HUES48 (cell line): ENCODE measurements around the gene GOSR1.
A peak's percentile ranks its signal among the peaks of the same experiment; 100 is the strongest.
"Not testable (repeated sequence)": the region's sequence is repeated elsewhere in the genome, so short reads cannot be mapped to it uniquely, and the experiment has no call there.

Source experiments
- H3K27ac ChIP-seq: one replicate; pipeline ENCODE4 v1.7.0; 2013; ENCODE audit warnings: low read depth, low read length, inconsistent platforms
- H3K27me3 ChIP-seq: 2 replicates; pipeline ENCODE4 v1.6.1; 2013; ENCODE audit warnings: mild to moderate bottlenecking, low read length; ENCODE audit not compliant: control insufficient read depth, insufficient read depth
- H3K36me3 ChIP-seq: 2 replicates; pipeline ENCODE4 v1.6.1; 2013; ENCODE audit warnings: low read length; ENCODE audit not compliant: control insufficient read depth, insufficient read depth
- H3K4me1 ChIP-seq: 2 replicates; pipeline ENCODE4 v1.6.1; 2013; ENCODE audit warnings: mild to moderate bottlenecking, low read length; ENCODE audit not compliant: control insufficient read depth, insufficient read depth
- H3K4me3 ChIP-seq: 2 replicates; pipeline ENCODE4 v1.5.1; 2013; ENCODE audit warnings: mild to moderate bottlenecking, low read depth, low read length
- H3K9ac ChIP-seq: 2 replicates; pipeline ENCODE4 v1.6.1; 2013; ENCODE audit warnings: mild to moderate bottlenecking, low read depth, low read length, moderate library complexity
- H3K9me3 ChIP-seq: 2 replicates; pipeline ENCODE4 v1.6.1; 2013; ENCODE audit warnings: low read length; ENCODE audit not compliant: control insufficient read depth, insufficient read depth

GOSR1 gene

GRCh38 chr17:30477083-30477773 is at the start of gene GOSR1:
Gene GOSR1 (plus strand): TSS chr17:30477408. CDS start chr17:30477434, 26 bp downstream.
- H3K9me3 ChIP-seq, result no peaks in the 10 kb centered on the region
- H3K27ac ChIP-seq, result peak within 1 kb of the TSS; percentile 84
- no peaks in the 10 kb centered on the region for H3K27me3 ChIP-seq
- H3K9ac ChIP-seq, result peak within 1 kb of the TSS; percentile 90
- H3K4me3 ChIP-seq, result peak within 1 kb of the TSS; percentile 83
- peaks cover 21% of the 10 kb centered on the region for H3K36me3 ChIP-seq
- peaks cover 8% of the 10 kb centered on the region; the same call in 1 of the 2 replicates for H3K4me1 ChIP-seq

- H3K9me3 ChIP-seq, result no peaks in the 10 kb centered on the region
- H3K9ac ChIP-seq, result no peak overlapping the region
- H3K27ac ChIP-seq, result no peak overlapping the region
- H3K27me3 ChIP-seq, result no peaks in the 10 kb centered on the region
- H3K4me1 ChIP-seq, result peaks cover 13% of the 10 kb centered on the region
- H3K36me3 ChIP-seq, result peaks cover 28% of the 10 kb centered on the region
- no peak overlapping the region for H3K4me3 ChIP-seq
Observed at GRCh38 chr17:30427611-30428010, 49.6 kb upstream of the GOSR1 start.

GRCh38 chr17:30429155-30429554 is 48.1 kb upstream of the GOSR1 start:
- no peaks in the 10 kb centered on the region for H3K27me3 ChIP-seq
- peaks cover 11% of the 10 kb centered on the region for H3K4me1 ChIP-seq
- H3K9me3 ChIP-seq, result no peaks in the 10 kb centered on the region
- H3K27ac ChIP-seq, result no peak overlapping the region
- H3K4me3 ChIP-seq, result no peak overlapping the region
- H3K36me3 ChIP-seq, result peaks cover 20% of the 10 kb centered on the region
- H3K9ac ChIP-seq, result no peak overlapping the region

- Histone ChIP-seq H3K36me3 (peaks cover 13% of the 10 kb centered on the region), H3K4me1 (no peaks in the 10 kb centered on the region), H3K9me3 (no peaks in the 10 kb centered on the region), H3K4me3 (no peak overlapping the region), H3K27ac (no peak overlapping the region), H3K9ac (no peak overlapping the region), H3K27me3 (no peaks in the 10 kb centered on the region)
Observed at GRCh38 chr17:30433514-30433913, 43.7 kb upstream of the GOSR1 start.

GRCh38 chr17:30436729-30437128 is 40.5 kb upstream of the GOSR1 start:
- no peak overlapping the region for H3K4me3 ChIP-seq
- peaks cover 9% of the 10 kb centered on the region for H3K36me3 ChIP-seq
- H3K9ac ChIP-seq, result no peak overlapping the region
- no peak overlapping the region for H3K27ac ChIP-seq
- no peaks in the 10 kb centered on the region for H3K27me3 ChIP-seq
- H3K4me1 ChIP-seq, result no peaks in the 10 kb centered on the region
- no peaks in the 10 kb centered on the region for H3K9me3 ChIP-seq

- Histone ChIP-seq H3K4me3 (no peak overlapping the region), H3K9me3 (no peaks in the 10 kb centered on the region), H3K27ac (no peak overlapping the region), H3K4me1 (no peaks in the 10 kb centered on the region), H3K27me3 (no peaks in the 10 kb centered on the region), H3K36me3 (peaks cover 16% of the 10 kb centered on the region), H3K9ac (no peak overlapping the region)
Observed at GRCh38 chr17:30443721-30444120, 33.5 kb upstream of the GOSR1 start.

- H3K36me3 ChIP-seq, result peaks cover 22% of the 10 kb centered on the region
- not testable (repeated sequence) for H3K4me1 ChIP-seq, H3K9ac ChIP-seq
Observed at GRCh38 chr17:30446640-30447039, 30.6 kb upstream of the GOSR1 start.

GRCh38 chr17:30449480-30449879 is 27.7 kb upstream of the GOSR1 start:
- Histone ChIP-seq H3K4me3 (no peak overlapping the region), H3K27ac (no peak overlapping the region), H3K9ac (no peak overlapping the region), H3K36me3 (peaks cover 18% of the 10 kb centered on the region), H3K27me3 (no peaks in the 10 kb centered on the region), H3K4me1 (no peaks in the 10 kb centered on the region), H3K9me3 (no peaks in the 10 kb centered on the region)

More at GRCh38 chr17:30446640-30447039, 30.6 kb upstream of the GOSR1 start:
- not testable (repeated sequence) for H3K27me3 ChIP-seq, H3K9me3 ChIP-seq, H3K4me3 ChIP-seq, H3K27ac ChIP-seq

- H3K27me3 ChIP-seq, result no peaks in the 10 kb centered on the region
- no peak overlapping the region for H3K4me3 ChIP-seq
- H3K36me3 ChIP-seq, result peaks cover 24% of the 10 kb centered on the region
- H3K4me1 ChIP-seq, result no peaks in the 10 kb centered on the region
- no peaks in the 10 kb centered on the region for H3K9me3 ChIP-seq
- H3K9ac ChIP-seq, result no peak overlapping the region
- H3K27ac ChIP-seq, result no peak overlapping the region
Observed at GRCh38 chr17:30450125-30451027, 26.8 kb upstream of the GOSR1 start.

- Histone ChIP-seq H3K27ac (no peak overlapping the region), H3K4me1 (no peaks in the 10 kb centered on the region), H3K4me3 (no peak overlapping the region), H3K9ac (no peak overlapping the region), H3K36me3 (peaks cover 37% of the 10 kb centered on the region), H3K9me3 (no peaks in the 10 kb centered on the region), H3K27me3 (no peaks in the 10 kb centered on the region)
Observed at GRCh38 chr17:30454635-30455034, 22.6 kb upstream of the GOSR1 start.

GRCh38 chr17:30458371-30458770 is 18.8 kb upstream of the GOSR1 start:
- H3K36me3 ChIP-seq, result peaks cover 45% of the 10 kb centered on the region
- no peak overlapping the region for H3K4me3 ChIP-seq
- H3K27me3 ChIP-seq, result no peaks in the 10 kb centered on the region
- H3K27ac ChIP-seq, result no peak overlapping the region
- H3K4me1 ChIP-seq, result no peaks in the 10 kb centered on the region
- H3K9ac ChIP-seq, result no peak overlapping the region
- H3K9me3 ChIP-seq, result no peaks in the 10 kb centered on the region
